ENCODE data around the gene TNXB.
"Not testable (repeated sequence)": the region's sequence is repeated elsewhere in the genome, so short reads cannot be mapped to it uniquely, and the experiment has no call there.

The TNXB gene

GRCh38 chr6:31996385-31996784, 112.8 kb downstream of the TNXB start:
- DNase-seq (ENCODE audit: low read depth), result not testable (repeated sequence)

DNA sequence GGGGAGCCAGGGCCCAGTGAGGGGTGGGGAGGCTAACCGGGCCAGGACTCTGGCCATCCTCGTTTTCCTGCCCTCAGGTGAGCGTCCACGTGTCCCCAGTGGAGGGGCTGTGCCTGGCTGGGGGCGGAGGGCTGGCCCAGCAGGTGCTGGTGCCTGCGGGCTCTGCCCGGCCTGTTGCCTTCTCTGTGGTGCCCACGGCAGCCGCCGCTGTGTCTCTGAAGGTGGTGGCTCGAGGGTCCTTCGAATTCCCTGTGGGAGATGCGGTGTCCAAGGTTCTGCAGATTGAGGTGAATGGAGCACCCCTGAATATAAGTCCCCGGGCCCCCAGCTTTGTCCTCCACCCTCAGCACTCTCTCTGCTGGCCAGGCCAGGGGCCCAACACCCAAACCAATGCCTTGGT, 114.7 kb downstream of the TNXB start:
- DNase-seq (ENCODE audit: low read depth), result not testable (repeated sequence)
